Inferior parietal cortex (tissue), 1 donor: Measurements from ENCODE around the gene NPAS2.

Experiments
- DNase-seq: peaks from one replicate; pipeline ENCODE4 v3.0.0-alpha.2; 2016; ENCODE audit errors: extremely low spot score

The NPAS2 gene

GRCh38 chr2:100882645-100883613 is 63.0 kb downstream of the NPAS2 start:
- DNase-seq = no peak

- no peak for DNase-seq
Observed at GRCh38 chr2:100884145-100884621, 64.2 kb downstream of the NPAS2 start.

- no peak for DNase-seq
Observed at GRCh38 chr2:100886085-100886484, 66.1 kb downstream of the NPAS2 start.

GRCh38 chr2:100887039-100887578 is 67.2 kb downstream of the NPAS2 start:
- no peak for DNase-seq

- DNase-seq = no peak
Observed at GRCh38 chr2:100887713-100888495, 68.0 kb downstream of the NPAS2 start.

- DNase-seq = no peak
Observed at GRCh38 chr2:100888601-100889000, 68.7 kb downstream of the NPAS2 start.

GRCh38 chr2:100889286-100889685 is 69.3 kb downstream of the NPAS2 start:
- no peak for DNase-seq

GRCh38 chr2:100891906-100892642 is 72.1 kb downstream of the NPAS2 start:
- no peak for DNase-seq

GRCh38 chr2:100893392-100894104 is 73.6 kb downstream of the NPAS2 start:
- DNase-seq = no peak

- no peak for DNase-seq
Observed at GRCh38 chr2:100894105-100894795, 74.3 kb downstream of the NPAS2 start.

GRCh38 chr2:100894796-100895156 is 74.8 kb downstream of the NPAS2 start:
- DNase-seq = no peak

GRCh38 chr2:100895402-100895801 is 75.5 kb downstream of the NPAS2 start:
- no peak for DNase-seq

- no peak for DNase-seq
Observed at GRCh38 chr2:100895934-100896685, 76.2 kb downstream of the NPAS2 start.

- DNase-seq = no peak
Observed at GRCh38 chr2:100898035-100898665, 78.2 kb downstream of the NPAS2 start.

GRCh38 chr2:100900156-100900795 is 80.3 kb downstream of the NPAS2 start:
- no peak for DNase-seq

GRCh38 chr2:100902817-100903405 is 83.0 kb downstream of the NPAS2 start:
- no peak for DNase-seq

GRCh38 chr2:100903534-100904258 is 83.8 kb downstream of the NPAS2 start:
- DNase-seq = no peak
